Suprapubic skin (tissue), 4 donors: Measurements from ENCODE around the gene NBPF11. TPM values are rescaled to one million over a fixed set of nuclear protein-coding genes. Genes with fewer than 3 reads are reported as not detected.
"Not testable (repeated sequence)": the region's sequence is repeated elsewhere in the genome, so short reads cannot be mapped to it uniquely, and the experiment has no call there.

ENCODE experiments used
- DNase-seq, 2 donors: peaks; one replicate each; pipeline ENCODE4 v3.0.0-alpha.2; 2019; ENCODE audit warnings: low spot score in 2 of 2
- H3K27ac ChIP-seq: fragments of 200-600 bp; sonication (generic); one replicate; pipeline ENCODE4 v1.5.1; 2019
- H3K27me3 ChIP-seq: fragments of 200-600 bp; sonication (generic); one replicate; pipeline ENCODE4 v1.5.1; 2019
- H3K36me3 ChIP-seq: fragments of 200-600 bp; sonication (generic); one replicate; pipeline ENCODE4 v1.5.1; 2019
- H3K4me1 ChIP-seq: fragments of 200-600 bp; sonication (generic); one replicate; pipeline ENCODE4 v1.5.1; 2019
- H3K4me3 ChIP-seq: fragments of 200-600 bp; sonication (generic); one replicate; pipeline ENCODE4 v1.5.1; 2019; ENCODE audit warnings: mild to moderate bottlenecking
- H3K9me3 ChIP-seq: fragments of 200-600 bp; sonication (generic); one replicate; pipeline ENCODE4 v1.5.1; 2019
- CTCF ChIP-seq, 2 donors: fragments of 200-600 bp in 1 of 2; fragments of 450-650 bp in 1 of 2; sonication (generic) in 1 of 2; IDR thresholded peaks; one replicate each; pipeline ENCODE4 v1.5.1; 2016 to 2019; ENCODE audit warnings: antibody characterized with exemption in 2 of 2, mild to moderate bottlenecking in 1 of 2, moderate library complexity in 1 of 2
- EP300 ChIP-seq: sonication (generic); formaldehyde crosslinking; IDR thresholded peaks from one replicate; pipeline ENCODE4 v1.6.1; 2017; ENCODE audit warnings: antibody characterized with exemption
- POLR2A ChIP-seq, 2 donors: fragments of 450-650 bp; IDR thresholded peaks; one replicate each; pipeline ENCODE4 v1.6.1; 2017; ENCODE audit warnings: antibody characterized with exemption in 2 of 2, mild to moderate bottlenecking in 2 of 2, moderate library complexity in 2 of 2
- POLR2AphosphoS5 ChIP-seq, 3 donors: sonication (generic); formaldehyde crosslinking; IDR thresholded peaks; one replicate each; pipeline ENCODE4 v1.6.1; 2017; ENCODE audit warnings: antibody characterized with exemption in 3 of 3
- WGBS: methylation state at CpG from one replicate; pipeline ENCODE4 v1.1.5; 2018; 5-methylcytosine and 5-hydroxymethylcytosine counted together
- total RNA-seq, 4 donors: library from RNA; depleted of rRNA; stranded (reverse); fragments of >200 nt; gene quantifications; one replicate each; pipeline ENCODE4 v1.1.0, GENCODE V29; 2016

Gene NBPF11
- total RNA-seq, 4 donors from 2014 or later, result 6.9 to 40.0 (median 11.3) TPM

GRCh38 chr1:148162363-148162762, 10.3 kb upstream of the NBPF11 start:
- no peak for TF ChIP-seq POLR2AphosphoS5 (IDR thresholded peaks at IDR 0.05)
- H3K4me3 ChIP-seq, result no peak overlapping the region
- H3K9me3 ChIP-seq, result no peaks in the 10 kb centered on the region
- H3K27me3 ChIP-seq, result peaks cover 50% of the 10 kb centered on the region
- WGBS, result 93% methylated on average over 19 of the region's 25 CpGs
- no peaks in the 10 kb centered on the region for H3K36me3 ChIP-seq
- H3K27ac ChIP-seq, result no peak overlapping the region
- no peaks in the 10 kb centered on the region for H3K4me1 ChIP-seq
- DNase-seq, result no peak

- Histone ChIP-seq H3K9me3 (no peaks in the 10 kb centered on the region), H3K4me1 (no peaks in the 10 kb centered on the region), H3K27ac (no peak overlapping the region), H3K27me3 (peaks cover 51% of the 10 kb centered on the region), H3K4me3 (no peak overlapping the region), H3K36me3 (no peaks in the 10 kb centered on the region)
- TF ChIP-seq CTCF (IDR thresholded peaks at IDR 0.05), result no peak
- no peak for TF ChIP-seq POLR2AphosphoS5 (IDR thresholded peaks at IDR 0.05)
- TF ChIP-seq EP300, result no peak
- no peak for TF ChIP-seq POLR2A (IDR thresholded peaks at IDR 0.05)
- WGBS, result 92% methylated on average over 42 of the region's 42 CpGs
- no peak for DNase-seq
These were observed 9.2 kb upstream of the NBPF11 start for GRCh38 chr1:148161053-148161901.

GRCh38 chr1:148160343-148161052, 8.4 kb upstream of the NBPF11 start:
- Histone ChIP-seq H3K4me3 (no peak overlapping the region), H3K9me3 (no peaks in the 10 kb centered on the region), H3K27me3 (peaks cover 57% of the 10 kb centered on the region), H3K27ac (no peak overlapping the region), H3K36me3 (no peaks in the 10 kb centered on the region), H3K4me1 (no peaks in the 10 kb centered on the region)
- TF ChIP-seq EP300, result no peak
- DNase-seq, result no peak
- WGBS, result 80% methylated on average over 38 of the region's 43 CpGs

GRCh38 chr1:148160048-148160342, 7.9 kb upstream of the NBPF11 start:
- Histone ChIP-seq H3K9me3 (no peaks in the 10 kb centered on the region), H3K36me3 (no peaks in the 10 kb centered on the region), H3K4me1 (no peaks in the 10 kb centered on the region), H3K4me3 (no peak overlapping the region), H3K27ac (no peak overlapping the region), H3K27me3 (peaks cover 57% of the 10 kb centered on the region)
- WGBS, result 74% methylated on average over 15 of the region's 15 CpGs
- no peak for TF ChIP-seq CTCF (IDR thresholded peaks at IDR 0.05)
- no peak for TF ChIP-seq EP300
- no peak for TF ChIP-seq POLR2A (IDR thresholded peaks at IDR 0.05)
- no peak for TF ChIP-seq POLR2AphosphoS5 (IDR thresholded peaks at IDR 0.05)
- DNase-seq, result no peak

GRCh38 chr1:148158341-148159003, 6.4 kb upstream of the NBPF11 start:
- H3K4me3 ChIP-seq, result no peak overlapping the region
- H3K36me3 ChIP-seq, result no peaks in the 10 kb centered on the region
- peaks cover 57% of the 10 kb centered on the region for H3K27me3 ChIP-seq
- no peak for TF ChIP-seq CTCF (IDR thresholded peaks at IDR 0.05)
- TF ChIP-seq POLR2AphosphoS5 (IDR thresholded peaks at IDR 0.05), result no peak
- no peak for TF ChIP-seq EP300
- TF ChIP-seq POLR2A (IDR thresholded peaks at IDR 0.05), result no peak
- no peaks in the 10 kb centered on the region for H3K9me3 ChIP-seq
- no peak overlapping the region for H3K27ac ChIP-seq
- H3K4me1 ChIP-seq, result no peaks in the 10 kb centered on the region
- WGBS, result 62% methylated on average over 11 of the region's 11 CpGs
- DNase-seq, result no peak

- H3K36me3 ChIP-seq, H3K27ac ChIP-seq, H3K4me1 ChIP-seq, DNase-seq, H3K4me3 ChIP-seq, H3K9me3 ChIP-seq: not testable (repeated sequence)
- 69% methylated on average over 13 of the region's 23 CpGs for WGBS
- H3K27me3 ChIP-seq, result peaks cover 57% of the 10 kb centered on the region
These were observed 5.7 kb upstream of the NBPF11 start for GRCh38 chr1:148157803-148158202.

- DNase-seq, H3K9me3 ChIP-seq, H3K4me3 ChIP-seq, H3K36me3 ChIP-seq, H3K27ac ChIP-seq, H3K4me1 ChIP-seq: not testable (repeated sequence)
- peaks cover 35% of the 10 kb centered on the region for H3K27me3 ChIP-seq
- WGBS, result 53% methylated on average over 7 of the region's 7 CpGs
These were observed 3.6 kb upstream of the NBPF11 start for GRCh38 chr1:148155494-148156275.

- 89% methylated on average over 3 of the region's 3 CpGs for WGBS
- not testable (repeated sequence) for H3K36me3 ChIP-seq, H3K4me1 ChIP-seq, H3K4me3 ChIP-seq, DNase-seq, H3K27me3 ChIP-seq, H3K27ac ChIP-seq, H3K9me3 ChIP-seq
These were observed 714 bp upstream of the NBPF11 start for GRCh38 chr1:148152795-148153194.

GRCh38 chr1:148151371-148151819, 686 bp downstream of the NBPF11 start:
- H3K36me3 ChIP-seq, result not testable (repeated sequence)
- DNase-seq, result peak in 1 of 2 donors; percentile 73
- WGBS, result 10% methylated on average over 2 of the region's 40 CpGs

More at GRCh38 chr1:148151371-148151819, 686 bp downstream of the NBPF11 start:
- H3K4me1 ChIP-seq, H3K27me3 ChIP-seq, H3K9me3 ChIP-seq: not testable (repeated sequence)
- Histone ChIP-seq H3K4me3 (peak overlapping the region; percentile 72), H3K27ac (peak overlapping the region; percentile 63)
